ENCODE measurements around the gene MAEL.

Gene MAEL

GRCh38 chr1:167059045-167059808 lies 70.1 kb downstream of the MAEL start:
- DNase-seq = no peak

- no peak for DNase-seq
These were observed 70.7 kb downstream of the MAEL start for GRCh38 chr1:167059809-167060107.

GRCh38 chr1:167060141-167061072 lies 71.3 kb downstream of the MAEL start:
- no peak for DNase-seq

- no peak for DNase-seq
These were observed 72.0 kb downstream of the MAEL start for GRCh38 chr1:167061073-167061464.

- no peak for DNase-seq
These were observed 75.5 kb downstream of the MAEL start for GRCh38 chr1:167064621-167065020.

- no peak for DNase-seq
These were observed 76.4 kb downstream of the MAEL start for GRCh38 chr1:167065471-167065870.

GRCh38 chr1:167066333-167067122 lies 77.4 kb downstream of the MAEL start:
- no peak for DNase-seq

GRCh38 chr1:167067904-167068303 lies 78.8 kb downstream of the MAEL start:
- no peak for DNase-seq

GRCh38 chr1:167068761-167069160 lies 79.7 kb downstream of the MAEL start:
- DNase-seq = no peak

GRCh38 chr1:167071286-167071685 lies 82.2 kb downstream of the MAEL start:
- DNase-seq = no peak
